ENCODE measurements around the gene IL5RA. TPM values are rescaled to one million over a fixed set of nuclear protein-coding genes. Genes with fewer than 3 reads are reported as not detected.

IL5RA gene
- total RNA-seq, 1 donor from 2014 or later: 0.60 TPM

- DNase-seq (ENCODE audit: low spot score): peak; percentile 18
Observed at GRCh38 chr3:3065876-3066275, 44.3 kb downstream of the IL5RA start.

DNA sequence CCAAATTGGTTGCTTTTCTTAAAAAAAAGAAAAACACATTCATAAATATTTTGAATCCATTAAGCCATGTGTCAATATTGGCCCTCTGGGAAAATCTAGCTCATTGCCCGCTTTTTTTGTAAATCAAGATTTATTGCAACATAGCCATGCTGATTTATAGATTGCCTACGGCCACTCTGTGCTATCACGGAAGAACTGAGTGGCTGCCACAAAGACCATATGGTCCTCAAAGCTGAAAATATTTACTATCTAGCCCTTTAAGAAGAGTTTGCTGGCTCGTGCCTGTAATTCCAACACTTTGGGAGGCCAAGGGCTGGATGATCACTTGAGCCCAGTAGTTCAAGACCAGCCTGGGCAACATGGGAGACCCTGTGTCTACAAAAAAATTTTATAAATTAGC is 45.9 kb downstream of the IL5RA start:
- DNase-seq (ENCODE audit: low spot score): no peak

- DNase-seq (ENCODE audit: low spot score): no peak
Observed at GRCh38 chr3:3059645-3060044, 50.5 kb downstream of the IL5RA start.

- no peak for DNase-seq (ENCODE audit: low spot score)
Observed at GRCh38 chr3:3053974-3054373, 56.2 kb downstream of the IL5RA start.

GRCh38 chr3:3038201-3038991 is 71.8 kb downstream of the IL5RA start:
- DNase-seq (ENCODE audit: low spot score): peak; percentile 32

DNA sequence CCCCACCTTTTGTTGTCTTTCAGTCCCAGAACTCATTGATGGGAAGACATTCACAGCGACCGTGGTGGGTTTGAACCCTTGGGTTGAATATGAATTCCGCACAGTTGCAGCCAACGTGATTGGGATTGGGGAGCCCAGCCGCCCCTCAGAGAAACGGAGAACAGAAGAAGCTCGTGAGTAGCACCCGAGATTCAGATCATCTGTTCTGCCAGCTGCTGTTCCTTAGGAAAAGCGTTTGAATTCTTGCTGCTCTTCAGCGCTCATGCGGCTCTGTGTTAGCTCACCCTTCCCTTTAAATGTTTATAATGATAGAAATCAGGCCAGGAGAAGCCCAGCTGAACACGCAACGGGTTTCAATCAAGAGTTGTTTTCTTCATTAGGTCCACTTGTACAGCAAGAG is 73.0 kb downstream of the IL5RA start:
- DNase-seq (ENCODE audit: low spot score): no peak

DNA sequence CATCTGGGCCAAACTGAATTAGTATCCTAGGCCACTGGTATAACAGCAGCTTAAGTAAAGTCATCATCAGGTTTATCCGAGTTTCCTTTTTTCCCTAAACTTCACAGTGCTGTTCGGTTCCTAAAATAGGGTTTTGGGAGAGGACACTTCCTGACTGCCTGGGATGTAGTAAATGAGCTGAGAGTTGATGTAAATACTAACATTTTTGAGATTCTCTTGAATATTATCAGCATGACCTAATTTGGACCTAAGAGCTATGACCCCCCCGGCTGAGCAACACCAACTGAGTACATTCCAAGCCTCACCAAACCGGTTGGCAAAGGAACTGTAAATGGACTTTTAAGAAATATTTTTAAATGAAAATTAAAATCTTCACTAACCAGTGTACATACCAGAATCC is 78.8 kb downstream of the IL5RA start:
- no peak for DNase-seq (ENCODE audit: low spot score)

GRCh38 chr3:3027976-3028567 is 82.1 kb downstream of the IL5RA start:
- no peak for DNase-seq (ENCODE audit: low spot score)

GRCh38 chr3:3023111-3023745 is 86.9 kb downstream of the IL5RA start:
- no peak for DNase-seq (ENCODE audit: low spot score)

DNA sequence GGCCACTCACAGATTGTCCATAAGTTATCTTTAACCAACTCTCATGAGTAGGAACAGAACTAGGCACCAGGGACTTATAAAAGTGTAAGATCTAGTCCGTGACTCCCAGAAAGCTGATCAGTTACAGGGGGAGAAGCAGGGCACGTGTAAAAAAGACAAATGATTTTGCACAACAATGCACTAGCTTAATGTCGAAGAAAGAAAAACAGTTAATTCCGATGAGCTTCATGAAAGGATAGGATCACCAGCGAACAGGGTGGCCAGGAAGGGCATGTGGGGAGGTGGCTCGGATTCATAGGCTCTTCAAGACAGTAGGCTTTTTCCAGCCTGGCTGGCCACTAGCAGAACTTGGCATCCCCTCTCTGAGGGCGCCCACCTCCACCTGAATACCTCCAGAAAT is 90.0 kb downstream of the IL5RA start:
- DNase-seq (ENCODE audit: low spot score): no peak

Other genes with a start within 250 kb of the IL5RA start
- gene TRNT1, start 16.6 kb upstream of the IL5RA start, total RNA-seq: 22.0 TPM
- gene CRBN, start 69.3 kb upstream of the IL5RA start, total RNA-seq: 48.0 TPM